Breast epithelium (tissue), 4 donors: ENCODE measurements around the gene ADGRF3. TPM values are rescaled to one million over a fixed set of nuclear protein-coding genes. Genes with fewer than 3 reads are reported as not detected.
"Not testable (repeated sequence)": the region's sequence is repeated elsewhere in the genome, so short reads cannot be mapped to it uniquely, and the experiment has no call there.

Experiments
- DNase-seq, 2 donors: peaks; one replicate each; pipeline ENCODE4 v3.0.0-alpha.2; 2019; ENCODE audit warnings: low spot score in 2 of 2
- H3K27ac ChIP-seq, 2 donors: fragments of 200-600 bp; sonication (generic) in 1 of 2; one replicate each; pipeline ENCODE4 v1.5.1; 2016 to 2019; ENCODE audit warnings: mild to moderate bottlenecking in 1 of 2
- H3K27me3 ChIP-seq, 2 donors: fragments of 200-600 bp; sonication (generic) in 1 of 2; one replicate each; pipeline versions ENCODE4 v1.5.1 to v1.6.0; 2017 to 2019; ENCODE audit warnings: control low read depth in 1 of 2, mild to moderate bottlenecking in 1 of 2
- H3K36me3 ChIP-seq: fragments of 200-600 bp; one replicate; pipeline ENCODE4 v1.5.1; 2019
- H3K4me1 ChIP-seq, 2 donors: fragments of 200-600 bp; sonication (generic); one replicate each; pipeline ENCODE4 v1.5.1; 2016 to 2019; ENCODE audit warnings: control low read depth in 1 of 2
- H3K4me3 ChIP-seq, 3 donors: fragments of 200-600 bp; sonication (generic); 1 replicate in 2 of 3; 2 replicates in 1 of 3; pipeline ENCODE4 v1.5.1; 2016 to 2019; ENCODE audit warnings: mild to moderate bottlenecking in 3 of 3, moderate library complexity in 2 of 3
- H3K9me3 ChIP-seq, 2 donors: fragments of 200-600 bp; sonication (generic) in 1 of 2; one replicate each; pipeline ENCODE4 v1.5.1; 2016 to 2019; ENCODE audit warnings: control low read depth in 1 of 2
- CTCF ChIP-seq, 3 donors: fragments of 450-650 bp; IDR thresholded peaks; one replicate each; pipeline ENCODE4 v1.5.1; 2016 to 2017; ENCODE audit warnings: antibody characterized with exemption in 3 of 3, mild to moderate bottlenecking in 3 of 3, moderate library complexity in 3 of 3
- POLR2A ChIP-seq: fragments of 450-650 bp; IDR thresholded peaks from one replicate; pipeline ENCODE4 v1.6.1; 2016; ENCODE audit warnings: antibody characterized with exemption, mild to moderate bottlenecking, moderate library complexity
- POLR2AphosphoS5 ChIP-seq, 3 donors: sonication (generic); formaldehyde crosslinking; IDR thresholded peaks; one replicate each; pipeline ENCODE4 v1.6.1; 2017; ENCODE audit warnings: antibody characterized with exemption in 3 of 3
- intact Hi-C: fragments of 100-400 bp; cut with DNase I; formaldehyde crosslinking; loops from one replicate; pipeline ENCODE4 v1.15.1; 2023; ENCODE audit warnings: low total_unique reads
- total RNA-seq, 3 donors: library from RNA; depleted of rRNA; stranded (reverse); fragments of >200 nt; gene quantifications; one replicate each; pipeline ENCODE4 v1.1.0, GENCODE V29; 2016

ADGRF3 gene
- total RNA-seq, 3 donors from 2014 or later = under 0.01 TPM; not detected in 2

- peaks cover 0 to 18% of the 10 kb centered on the region in 2 donors for H3K4me1 ChIP-seq
- intact Hi-C loops = no loop called here
- H3K27ac ChIP-seq = peak overlapping the region; percentile 84 to 86
- peak overlapping the region in 1 of 3 donors; percentile 21 for H3K4me3 ChIP-seq
- H3K36me3 ChIP-seq = no peaks in the 10 kb centered on the region
- TF ChIP-seq CTCF (IDR thresholded peaks at IDR 0.05) (no peak), POLR2AphosphoS5 (IDR thresholded peaks at IDR 0.05) (peak; percentile 69 to 99 (median 94)), POLR2A (no peak)
- no peaks in the 10 kb centered on the region for H3K9me3 ChIP-seq
- no peaks in the 10 kb centered on the region for H3K27me3 ChIP-seq
- peak; percentile 53 to 89 for DNase-seq
Measured at GRCh38 chr2:26274058-26274613, 72.5 kb downstream of the ADGRF3 start.

DNA sequence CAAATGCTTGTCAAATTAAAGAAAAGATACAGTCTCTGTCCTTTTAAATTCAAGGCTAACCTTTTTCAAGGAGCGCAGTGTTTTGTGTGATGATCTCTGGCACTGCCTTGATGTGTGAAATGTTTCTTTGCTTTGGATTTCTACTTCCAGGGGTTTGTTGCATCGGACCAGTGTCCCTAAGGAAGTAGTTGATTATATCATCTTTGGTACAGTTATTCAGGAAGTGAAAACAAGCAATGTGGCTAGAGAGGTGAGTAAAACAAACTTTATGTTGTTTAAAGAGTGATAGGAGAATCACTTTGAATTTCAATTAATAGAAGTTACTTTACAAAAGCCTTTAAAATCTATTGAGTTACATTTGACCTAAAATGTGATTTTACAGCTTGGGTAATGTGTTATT is 73.1 kb downstream of the ADGRF3 start:
- no peaks in the 10 kb centered on the region for H3K9me3 ChIP-seq
- H3K36me3 ChIP-seq = no peaks in the 10 kb centered on the region
- H3K27ac ChIP-seq = peak overlapping the region; percentile 84 to 86
- H3K4me1 ChIP-seq = peaks cover 0 to 18% of the 10 kb centered on the region in 2 donors
- H3K4me3 ChIP-seq = no peak overlapping the region
- no peaks in the 10 kb centered on the region for H3K27me3 ChIP-seq
- TF ChIP-seq CTCF (IDR thresholded peaks at IDR 0.05) = no peak
- TF ChIP-seq POLR2AphosphoS5 (IDR thresholded peaks at IDR 0.05) = no peak
- TF ChIP-seq POLR2A = no peak
- intact Hi-C loops = no loop called here
- no peak for DNase-seq

DNA sequence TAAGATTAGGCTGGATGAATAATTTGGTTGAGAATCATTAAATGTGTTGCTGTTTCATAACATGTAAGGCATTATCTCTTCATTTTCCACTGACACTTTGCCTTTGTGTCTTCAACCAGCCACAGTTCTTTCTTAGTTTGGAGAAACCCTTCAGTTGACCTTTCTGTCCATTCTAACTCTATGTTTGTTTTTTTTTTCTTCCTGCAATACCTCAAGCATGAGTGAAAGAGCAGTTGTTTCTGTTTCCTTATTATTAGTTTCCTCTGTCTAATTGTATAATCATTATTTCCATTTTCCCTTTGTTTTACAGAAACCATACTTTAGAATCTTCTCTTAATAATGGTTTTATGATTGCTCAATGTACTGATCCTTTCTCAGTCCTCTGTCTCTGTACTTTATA is 76.2 kb downstream of the ADGRF3 start:
- Histone ChIP-seq H3K4me3 (no peak overlapping the region), H3K27me3 (no peaks in the 10 kb centered on the region), H3K4me1 (peaks cover 0 to 17% of the 10 kb centered on the region in 2 donors), H3K9me3 (no peaks in the 10 kb centered on the region), H3K36me3 (no peaks in the 10 kb centered on the region), H3K27ac (peak overlapping the region; percentile 37 to 41)
- no peak for DNase-seq
- intact Hi-C loops = no loop called here
- TF ChIP-seq POLR2AphosphoS5 (IDR thresholded peaks at IDR 0.05) = no peak
- TF ChIP-seq CTCF (IDR thresholded peaks at IDR 0.05) = no peak
- no peak for TF ChIP-seq POLR2A

- peak overlapping the region; percentile 37 to 41 for H3K27ac ChIP-seq
Measured at GRCh38 chr2:26269571-26270158, 76.9 kb downstream of the ADGRF3 start.

DNA sequence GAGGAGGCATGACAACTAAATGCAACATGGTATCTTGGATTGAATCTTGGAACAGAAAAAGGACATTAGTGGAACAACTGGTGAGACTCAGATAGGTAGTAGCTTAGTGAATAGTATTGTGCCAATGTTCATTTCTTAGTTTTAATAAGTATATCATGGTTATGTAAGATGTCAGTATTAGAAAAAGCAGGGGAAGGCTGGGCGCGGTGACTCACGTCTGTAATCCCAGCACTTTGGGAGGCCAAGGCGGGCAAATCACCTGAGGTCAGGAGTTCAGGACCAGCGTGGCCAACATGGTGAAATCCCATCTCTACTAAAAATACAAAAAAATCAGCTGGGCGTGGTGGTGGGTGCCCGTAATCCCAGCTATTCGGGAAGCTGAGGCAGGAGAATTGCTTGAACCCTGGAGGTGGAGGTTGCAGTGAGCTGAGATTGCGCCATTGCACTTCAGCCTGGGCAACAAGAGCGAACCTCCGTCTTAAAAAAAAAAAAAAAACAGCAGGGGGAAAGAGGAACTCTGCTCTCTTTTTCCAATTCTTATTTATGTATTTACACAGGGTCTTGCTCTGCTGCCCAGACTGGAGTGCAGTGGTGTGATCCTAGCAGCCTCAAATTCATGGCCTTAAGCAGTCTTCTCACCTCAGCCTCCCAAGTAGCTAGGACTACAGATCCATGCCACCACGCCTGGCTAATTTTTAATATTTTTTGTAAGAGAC is 77.8 kb downstream of the ADGRF3 start:
- H3K9me3 ChIP-seq, intact Hi-C loops: not testable (repeated sequence)

More at GRCh38 chr2:26269571-26270158, 76.9 kb downstream of the ADGRF3 start:
- TF ChIP-seq CTCF (IDR thresholded peaks at IDR 0.05) (no peak), POLR2A (no peak), POLR2AphosphoS5 (IDR thresholded peaks at IDR 0.05) (no peak)
- intact Hi-C loops = no loop called here
- Histone ChIP-seq H3K4me3 (no peak overlapping the region), H3K9me3 (no peaks in the 10 kb centered on the region), H3K36me3 (no peaks in the 10 kb centered on the region), H3K27me3 (no peaks in the 10 kb centered on the region), H3K4me1 (peaks cover 0 to 10% of the 10 kb centered on the region in 2 donors)
- DNase-seq = no peak

More for the DNA sequence above, 77.8 kb downstream of the ADGRF3 start:
- not testable (repeated sequence) for H3K4me1 ChIP-seq, H3K4me3 ChIP-seq, DNase-seq, H3K27me3 ChIP-seq, H3K36me3 ChIP-seq
- H3K27ac ChIP-seq = peak overlapping the region; percentile 2 to 17
